Mucosa of stomach (tissue), 1 donor: ENCODE measurements around the gene TBC1D32.
"Not testable (repeated sequence)": the region's sequence is repeated elsewhere in the genome, so short reads cannot be mapped to it uniquely, and the experiment has no call there.

ENCODE experiments used
- H3K27me3 ChIP-seq: one replicate; pipeline ENCODE4 v1.7.0; 2013; ENCODE audit warnings: mild to moderate bottlenecking, low read length; ENCODE audit not compliant: control insufficient read depth, insufficient read depth
- H3K36me3 ChIP-seq: one replicate; pipeline ENCODE4 v1.7.0; 2013; ENCODE audit warnings: low read length; ENCODE audit not compliant: control insufficient read depth, insufficient read depth
- H3K4me1 ChIP-seq: one replicate; pipeline ENCODE4 v1.7.0; 2013; ENCODE audit warnings: mild to moderate bottlenecking, low read length; ENCODE audit not compliant: control insufficient read depth, insufficient read depth
- H3K4me3 ChIP-seq: one replicate; pipeline ENCODE4 v1.7.0; 2013; ENCODE audit warnings: low read length
- H3K9ac ChIP-seq: one replicate; pipeline ENCODE4 v1.7.0; 2013; ENCODE audit warnings: mild to moderate bottlenecking, low read length, moderate library complexity
- H3K9me3 ChIP-seq: one replicate; pipeline ENCODE4 v1.7.0; 2013; ENCODE audit warnings: mild to moderate bottlenecking, low read length, moderate library complexity; ENCODE audit not compliant: control insufficient read depth
- donor health status: Pancreatic carcinoma.

The TBC1D32 gene

DNA sequence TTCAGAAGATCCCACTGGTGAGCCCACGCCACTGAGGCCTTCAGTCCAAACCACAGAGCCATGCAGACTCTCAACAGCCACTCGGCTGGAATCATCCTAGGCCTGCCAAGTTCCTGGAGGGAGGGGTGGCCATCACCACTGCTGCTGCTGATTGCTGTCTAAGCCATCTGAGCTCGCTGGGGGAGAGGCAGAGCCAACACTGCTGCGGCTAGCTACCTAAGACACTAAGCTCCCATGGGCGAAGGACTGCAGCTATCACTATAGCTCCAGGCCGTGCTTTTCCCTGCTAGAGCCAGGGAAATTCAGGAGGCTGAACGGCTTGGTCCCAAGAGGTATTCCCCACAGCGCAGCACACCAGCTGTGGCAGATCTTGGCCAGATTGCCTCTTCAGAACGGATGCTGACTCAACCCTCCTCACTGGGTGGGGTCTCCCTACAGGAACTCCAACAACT, 73.6 kb downstream of the TBC1D32 start:
- no peaks in the 10 kb centered on the region for H3K27me3 ChIP-seq
- no peaks in the 10 kb centered on the region for H3K9me3 ChIP-seq
- H3K4me3 ChIP-seq: no peak overlapping the region
- H3K9ac ChIP-seq: no peak overlapping the region
- H3K36me3 ChIP-seq: no peaks in the 10 kb centered on the region
- no peaks in the 10 kb centered on the region for H3K4me1 ChIP-seq

DNA sequence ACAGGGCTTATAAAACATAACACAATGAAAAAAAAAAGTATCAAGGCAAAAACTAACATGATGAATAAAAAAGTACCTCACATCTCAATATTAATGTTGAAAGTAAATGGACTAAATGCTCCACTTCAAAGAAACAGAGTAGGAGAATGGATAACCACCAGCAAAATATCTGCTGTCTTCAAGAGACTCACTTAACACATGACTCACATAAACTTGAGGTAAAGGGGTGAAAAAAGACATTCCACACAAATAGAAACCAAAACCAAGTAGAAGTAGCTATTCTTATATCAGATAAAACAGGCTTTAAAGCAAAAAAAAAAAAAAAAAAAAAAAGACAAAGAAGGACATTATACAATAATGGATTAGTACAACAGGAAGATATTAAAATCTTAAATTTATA, 86.9 kb downstream of the TBC1D32 start:
- Histone ChIP-seq H3K27me3 (no peaks in the 10 kb centered on the region), H3K9ac (no peak overlapping the region), H3K4me3 (no peak overlapping the region), H3K4me1 (no peaks in the 10 kb centered on the region), H3K36me3 (no peaks in the 10 kb centered on the region), H3K9me3 (no peaks in the 10 kb centered on the region)

DNA sequence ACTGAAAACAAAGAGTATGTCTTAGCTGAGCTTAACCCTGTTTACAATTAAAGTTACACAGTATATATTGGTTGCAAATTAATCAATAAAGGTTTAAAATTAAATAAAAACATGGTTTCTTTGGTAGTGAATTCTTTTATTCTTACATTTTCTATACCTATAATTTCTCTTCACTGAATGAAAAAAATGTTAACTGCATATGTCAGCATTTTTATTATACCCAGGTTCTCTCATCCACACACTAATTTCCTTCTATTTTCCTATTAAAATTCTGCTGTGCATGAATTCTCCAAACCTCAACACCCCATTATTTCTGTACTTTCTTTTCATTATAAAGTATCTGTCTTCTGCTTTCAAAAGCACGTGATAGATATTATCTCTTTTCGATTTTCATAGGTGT, 91.9 kb downstream of the TBC1D32 start:
- H3K4me1 ChIP-seq: no peaks in the 10 kb centered on the region
- no peaks in the 10 kb centered on the region for H3K9me3 ChIP-seq
- no peaks in the 10 kb centered on the region for H3K27me3 ChIP-seq
- no peak overlapping the region for H3K4me3 ChIP-seq
- no peaks in the 10 kb centered on the region for H3K36me3 ChIP-seq
- no peak overlapping the region for H3K9ac ChIP-seq

DNA sequence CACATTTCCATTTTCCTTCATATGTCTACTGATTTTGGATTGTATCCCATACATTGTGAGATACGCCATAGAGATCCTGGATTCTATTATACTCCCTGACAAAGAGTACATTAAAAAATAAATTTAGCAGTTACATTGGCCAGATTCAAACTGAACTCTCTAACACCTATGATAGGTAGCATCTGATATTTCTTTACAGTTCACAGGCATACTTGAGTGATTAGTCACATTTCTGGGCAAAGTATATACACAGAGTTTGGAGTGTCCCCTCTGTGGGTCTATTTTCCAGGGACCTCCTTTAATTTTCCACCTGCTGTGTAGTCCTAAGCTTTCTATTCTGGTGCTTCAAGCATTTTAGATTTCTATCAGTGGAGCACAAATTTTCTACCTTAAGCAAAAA, 96.4 kb downstream of the TBC1D32 start:
- Histone ChIP-seq H3K27me3 (no peaks in the 10 kb centered on the region), H3K9me3 (no peaks in the 10 kb centered on the region)

DNA sequence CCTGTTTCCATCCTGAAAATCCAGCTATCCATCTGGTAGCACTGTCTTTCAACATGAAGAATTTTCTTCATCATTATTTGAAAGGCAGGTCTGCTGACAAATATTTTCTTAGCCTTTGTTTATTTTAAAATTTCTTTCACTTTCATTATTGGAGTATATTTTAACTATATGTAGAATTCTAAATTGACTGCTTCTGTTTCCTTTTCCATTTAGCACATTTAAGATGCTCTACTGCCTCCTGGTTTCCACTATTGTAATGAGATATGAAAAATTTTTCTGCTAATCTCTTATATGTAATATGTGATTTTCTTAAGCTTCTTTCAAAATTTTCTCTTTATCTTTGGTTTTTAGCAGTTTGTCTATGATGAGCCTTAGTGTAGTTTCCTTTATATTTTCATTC, 97.3 kb downstream of the TBC1D32 start:
- H3K4me3 ChIP-seq: no peak overlapping the region

More for the DNA sequence above, 96.4 kb downstream of the TBC1D32 start:
- no peak overlapping the region for H3K9ac ChIP-seq
- H3K4me1 ChIP-seq: no peaks in the 10 kb centered on the region
- H3K36me3 ChIP-seq: no peaks in the 10 kb centered on the region
- H3K4me3 ChIP-seq: no peak overlapping the region

DNA sequence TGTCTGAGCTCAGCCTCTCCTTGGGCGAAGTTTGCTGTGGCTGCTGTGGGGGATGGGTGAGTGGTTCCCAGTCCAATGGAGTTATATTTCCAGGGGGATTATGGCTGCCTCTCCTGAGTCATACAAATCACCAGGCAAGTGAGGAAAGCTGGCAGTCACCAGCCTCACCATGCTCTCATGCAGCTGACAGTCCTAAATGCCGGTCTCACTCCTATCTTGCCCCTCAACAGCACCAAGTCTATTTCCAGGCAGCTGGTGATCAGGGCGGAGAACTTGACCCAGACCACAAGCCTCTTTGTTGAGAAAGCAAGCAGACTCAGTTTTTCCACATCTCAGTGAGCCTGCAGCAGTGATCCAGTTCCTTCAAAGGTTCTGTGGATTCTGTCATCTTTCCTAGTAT, 98.9 kb downstream of the TBC1D32 start:
- Histone ChIP-seq H3K36me3 (no peaks in the 10 kb centered on the region), H3K27me3 (no peaks in the 10 kb centered on the region), H3K9me3 (no peaks in the 10 kb centered on the region), H3K4me1 (no peaks in the 10 kb centered on the region), H3K4me3 (no peak overlapping the region), H3K9ac (no peak overlapping the region)

More for the DNA sequence above, 97.3 kb downstream of the TBC1D32 start:
- Histone ChIP-seq H3K4me1 (no peaks in the 10 kb centered on the region), H3K36me3 (no peaks in the 10 kb centered on the region), H3K9me3 (no peaks in the 10 kb centered on the region), H3K27me3 (no peaks in the 10 kb centered on the region), H3K9ac (no peak overlapping the region)

DNA sequence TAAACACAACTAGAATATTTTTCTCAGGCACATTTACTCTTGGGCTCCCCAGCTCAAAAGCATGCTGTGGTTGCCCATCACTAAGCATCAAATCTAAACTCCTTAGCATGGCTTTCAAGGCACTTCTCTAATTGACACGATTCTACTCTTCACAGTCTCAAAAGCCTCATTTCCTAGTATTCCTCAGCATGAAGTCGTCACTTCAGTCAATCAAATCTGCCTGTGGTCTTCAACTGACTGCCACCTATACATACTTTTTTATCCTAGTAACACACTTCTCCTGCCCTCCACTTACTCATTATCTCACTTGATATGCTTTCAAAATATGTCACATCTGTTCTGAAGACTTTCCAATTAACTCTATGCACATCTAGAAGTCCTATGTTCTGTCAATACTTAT, 110.3 kb downstream of the TBC1D32 start:
- Histone ChIP-seq H3K9ac (no peak overlapping the region), H3K27me3 (no peaks in the 10 kb centered on the region), H3K36me3 (no peaks in the 10 kb centered on the region), H3K4me3 (no peak overlapping the region), H3K4me1 (no peaks in the 10 kb centered on the region), H3K9me3 (no peaks in the 10 kb centered on the region)

DNA sequence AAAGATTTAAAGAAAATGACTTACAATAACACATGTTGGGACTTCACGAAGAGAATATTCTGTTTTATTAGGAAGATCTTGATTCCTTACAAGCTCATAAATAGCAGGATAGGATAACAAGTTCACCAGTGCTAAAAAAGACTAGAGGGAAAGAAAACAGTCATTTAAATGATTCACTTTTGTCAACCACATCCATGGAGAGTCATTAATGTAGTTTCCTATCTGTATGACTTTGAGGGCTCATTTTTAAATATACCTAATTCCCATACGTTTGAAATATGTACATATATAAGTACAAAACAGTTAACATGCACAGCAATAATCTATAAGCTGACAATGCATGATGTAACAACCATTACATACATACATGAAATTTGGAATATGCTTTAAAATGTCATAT, 111.1 kb downstream of the TBC1D32 start:
- Histone ChIP-seq H3K36me3 (no peaks in the 10 kb centered on the region), H3K9ac (no peak overlapping the region), H3K9me3 (no peaks in the 10 kb centered on the region), H3K4me1 (no peaks in the 10 kb centered on the region), H3K27me3 (no peaks in the 10 kb centered on the region), H3K4me3 (no peak overlapping the region)

DNA sequence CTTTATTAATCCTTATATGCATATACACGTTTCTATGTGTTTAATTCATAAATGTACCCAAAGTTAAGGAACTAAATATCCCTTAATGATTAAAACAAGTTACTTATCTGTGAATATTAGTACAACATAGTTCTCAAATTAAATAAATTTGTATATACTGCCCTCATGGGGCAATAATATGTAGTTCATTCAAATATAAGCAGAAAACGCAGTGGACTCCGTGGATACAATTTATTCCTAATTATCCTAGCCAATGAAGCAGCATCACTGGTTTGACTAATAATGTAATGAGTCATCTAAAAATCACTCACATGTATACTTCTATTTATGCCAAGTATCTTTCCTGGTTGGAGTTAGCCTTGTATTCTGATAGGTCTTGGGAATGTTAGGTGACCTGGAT, 111.6 kb downstream of the TBC1D32 start:
- Histone ChIP-seq H3K9ac (no peak overlapping the region), H3K36me3 (no peaks in the 10 kb centered on the region), H3K9me3 (no peaks in the 10 kb centered on the region), H3K27me3 (no peaks in the 10 kb centered on the region), H3K4me1 (no peaks in the 10 kb centered on the region), H3K4me3 (no peak overlapping the region)

DNA sequence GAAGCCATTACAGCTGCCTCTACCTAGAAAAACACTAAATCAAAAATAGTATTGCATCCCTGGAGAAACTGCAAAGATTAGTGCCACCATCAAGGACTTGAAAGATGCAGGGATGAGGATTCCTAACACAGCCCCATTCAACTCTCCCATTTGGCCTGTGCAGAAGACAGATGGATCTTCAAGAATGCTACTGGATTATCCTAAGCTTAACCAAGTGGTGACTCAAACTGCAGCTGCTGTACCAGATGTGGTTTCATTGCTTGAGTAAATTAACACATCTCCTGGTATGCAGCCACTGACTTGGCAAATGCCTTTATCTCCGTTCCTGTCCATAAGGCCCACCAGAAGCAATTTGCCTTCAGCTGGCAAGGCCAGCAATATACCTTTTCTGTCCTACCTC, 117.4 kb downstream of the TBC1D32 start:
- Histone ChIP-seq H3K9me3 (peaks cover 4% of the 10 kb centered on the region), H3K4me3 (no peak overlapping the region), H3K4me1 (no peaks in the 10 kb centered on the region), H3K36me3 (no peaks in the 10 kb centered on the region), H3K9ac (no peak overlapping the region), H3K27me3 (no peaks in the 10 kb centered on the region)

DNA sequence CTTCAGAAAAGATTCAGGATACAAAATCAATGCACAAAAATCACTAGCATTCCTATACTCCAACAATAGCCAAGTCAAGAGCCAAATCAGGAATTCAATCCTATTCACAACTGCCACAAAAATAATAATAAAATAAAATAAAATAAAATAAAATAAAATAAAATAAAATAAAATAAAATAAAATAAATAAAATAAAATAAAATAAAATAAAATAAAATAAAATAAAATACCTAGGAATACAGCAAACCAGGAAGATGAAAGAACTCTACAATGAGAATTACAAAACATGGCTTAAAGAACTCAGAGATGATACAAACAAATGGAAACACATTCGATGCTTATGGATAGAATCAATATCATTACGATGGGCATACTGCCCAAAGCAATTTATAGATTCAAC, 120.9 kb downstream of the TBC1D32 start:
- H3K36me3 ChIP-seq, H3K27me3 ChIP-seq, H3K4me3 ChIP-seq, H3K9me3 ChIP-seq, H3K9ac ChIP-seq, H3K4me1 ChIP-seq: not testable (repeated sequence)

DNA sequence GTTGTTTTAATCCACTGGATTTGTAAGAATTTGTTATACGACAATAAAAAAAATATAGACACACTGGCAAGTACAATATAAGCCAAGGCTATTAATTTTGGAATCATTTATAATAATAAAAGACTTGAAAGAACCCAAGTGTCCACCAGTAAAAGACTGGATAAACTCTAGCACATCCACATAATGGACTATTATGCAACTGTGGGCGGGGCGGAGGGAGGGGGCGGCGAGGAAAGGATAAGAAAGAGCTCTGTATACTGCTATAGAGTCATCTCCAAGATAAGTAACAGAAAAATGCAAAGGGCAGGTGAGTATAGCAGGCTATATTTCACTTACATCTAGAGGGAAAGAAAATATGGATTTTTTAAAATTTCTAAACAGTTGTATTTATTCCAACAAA, 123.3 kb downstream of the TBC1D32 start:
- H3K9me3 ChIP-seq: peaks cover 4% of the 10 kb centered on the region
- no peak overlapping the region for H3K9ac ChIP-seq
- H3K4me1 ChIP-seq: no peaks in the 10 kb centered on the region
- H3K4me3 ChIP-seq: no peak overlapping the region
- H3K27me3 ChIP-seq: no peaks in the 10 kb centered on the region
- H3K36me3 ChIP-seq: no peaks in the 10 kb centered on the region

DNA sequence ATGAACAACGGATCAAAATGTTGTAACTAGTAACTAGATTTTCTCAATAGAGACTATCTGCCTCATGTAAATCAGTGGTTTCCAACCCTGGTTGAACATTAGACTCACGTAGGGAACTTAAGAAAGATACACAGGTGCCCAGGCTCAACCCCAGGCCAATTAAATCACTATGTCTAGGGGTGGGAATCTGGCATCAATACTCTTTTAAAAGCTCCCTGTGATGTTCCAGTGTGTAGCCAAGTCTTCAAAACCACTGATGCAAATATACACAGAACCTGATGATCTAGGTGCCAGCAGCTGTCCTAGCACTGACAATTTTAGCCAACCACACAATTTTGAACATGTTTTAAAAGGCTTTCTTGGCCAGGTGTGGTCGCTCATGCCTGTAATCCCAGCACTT, 128.7 kb downstream of the TBC1D32 start:
- H3K9ac ChIP-seq: no peak overlapping the region
- no peaks in the 10 kb centered on the region for H3K36me3 ChIP-seq
- H3K4me3 ChIP-seq: no peak overlapping the region
- no peaks in the 10 kb centered on the region for H3K4me1 ChIP-seq
- H3K9me3 ChIP-seq: no peaks in the 10 kb centered on the region
- H3K27me3 ChIP-seq: no peaks in the 10 kb centered on the region
